Activated CD4-positive, alpha-beta T cell treated with anti-CD3 and anti-CD28 coated beads, Interleukin-2, amount 10 ng/mL, durations not matched to agents 24 days and 14 days (primary cell): ENCODE measurements around the gene TBC1D8. TPM values are rescaled to one million over a fixed set of nuclear protein-coding genes. Genes with fewer than 3 reads are reported as not detected.
A peak's percentile ranks its signal among the peaks of the same experiment; 100 is the strongest.

ENCODE experiments used
- DNase-seq: peaks from one replicate; pipeline ENCODE4 v3.0.0; 2022
- H3K27ac Mint-ChIP-seq: one replicate; pipeline ENCODE4 v1.8.0; 2022; ENCODE audit warnings: mild to moderate bottlenecking, mixed read lengths
- H3K27me3 Mint-ChIP-seq: one replicate; pipeline ENCODE4 v1.8.0; 2022; ENCODE audit warnings: mixed read lengths
- H3K36me3 Mint-ChIP-seq: one replicate; pipeline ENCODE4 v1.8.0; 2022; ENCODE audit warnings: low read depth, mild to moderate bottlenecking, mixed read lengths
- H3K4me1 Mint-ChIP-seq: one replicate; pipeline ENCODE4 v1.8.0; 2021; ENCODE audit warnings: mixed read lengths
- H3K4me3 Mint-ChIP-seq: one replicate; pipeline ENCODE4 v1.8.0; 2022; ENCODE audit warnings: mild to moderate bottlenecking, moderate library complexity, mixed read lengths
- H3K9me3 Mint-ChIP-seq: one replicate; pipeline ENCODE4 v1.8.0; 2021; ENCODE audit warnings: mixed read lengths
- intact Hi-C: fragments of 100-400 bp; cut with micrococcal nuclease; formaldehyde crosslinking; loops from one replicate; pipeline ENCODE4 v1.15.1; 2023
- total RNA-seq: library from RNA; stranded (reverse); gene quantifications from 2 replicates; pipeline ENCODE4 v1.2.3, GENCODE V29; 2022

Gene TBC1D8
- total RNA-seq, 1 donor from 2014 or later, result 1.4 TPM

DNA sequence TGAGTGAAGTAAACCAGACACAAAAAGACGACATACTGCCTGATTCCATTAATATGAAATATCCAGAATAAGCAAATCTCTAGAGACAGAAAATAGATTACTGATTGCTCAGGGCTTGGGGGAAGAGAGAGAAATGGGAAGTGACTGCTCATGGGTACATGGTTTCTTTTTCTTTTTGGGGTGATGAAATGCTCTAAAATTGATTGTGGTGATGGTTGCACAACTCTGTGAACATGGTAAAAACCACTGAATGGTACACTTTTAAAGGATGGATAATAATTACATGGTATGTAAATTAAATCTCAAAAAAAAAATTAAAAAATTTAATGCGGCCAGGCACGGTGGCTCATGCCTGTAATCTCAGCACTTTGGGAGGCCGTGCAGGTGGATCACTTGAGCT lies 109.8 kb downstream of the TBC1D8 start:
- no peaks in the 10 kb centered on the region for H3K36me3 Mint-ChIP-seq
- H3K9me3 Mint-ChIP-seq, result no peaks in the 10 kb centered on the region
- intact Hi-C loops, result no loop called here
- DNase-seq, result no peak
- no peak overlapping the region for H3K27ac Mint-ChIP-seq
- no peak overlapping the region for H3K4me3 Mint-ChIP-seq
- peaks cover 5% of the 10 kb centered on the region for H3K4me1 Mint-ChIP-seq
- peaks cover 8% of the 10 kb centered on the region for H3K27me3 Mint-ChIP-seq

- intact Hi-C loops, result no loop called here
- no peak for DNase-seq
- H3K27ac Mint-ChIP-seq, result no peak overlapping the region
- no peaks in the 10 kb centered on the region for H3K36me3 Mint-ChIP-seq
- peaks cover 8% of the 10 kb centered on the region for H3K27me3 Mint-ChIP-seq
- peaks cover 5% of the 10 kb centered on the region for H3K4me1 Mint-ChIP-seq
- H3K9me3 Mint-ChIP-seq, result no peaks in the 10 kb centered on the region
- H3K4me3 Mint-ChIP-seq, result no peak overlapping the region
These were observed 110.4 kb downstream of the TBC1D8 start for GRCh38 chr2:101040761-101041160.

DNA sequence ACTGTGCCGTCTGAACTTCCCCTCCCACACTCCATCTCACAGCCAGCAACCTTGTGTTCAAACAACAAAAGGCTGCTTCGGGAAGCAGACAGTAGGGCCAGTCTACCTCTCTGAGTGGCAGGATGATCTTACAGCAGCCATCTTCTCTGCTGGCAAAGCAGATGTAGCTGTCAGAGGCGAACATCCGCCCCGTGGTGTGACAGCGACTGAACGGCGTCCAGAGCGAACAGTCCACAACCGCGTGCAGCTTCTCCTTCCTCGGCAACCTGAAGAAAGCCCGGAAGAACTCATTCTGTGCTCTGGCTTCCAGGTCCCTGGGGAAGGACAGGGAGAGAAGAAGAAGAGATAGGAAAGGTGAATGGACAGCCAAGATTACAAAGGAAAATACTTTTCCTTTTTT lies 111.1 kb downstream of the TBC1D8 start:
- intact Hi-C loops, result no loop called here
- H3K4me1 Mint-ChIP-seq, result peaks cover 5% of the 10 kb centered on the region
- no peak overlapping the region for H3K27ac Mint-ChIP-seq
- DNase-seq, result no peak
- H3K36me3 Mint-ChIP-seq, result no peaks in the 10 kb centered on the region
- no peak overlapping the region for H3K4me3 Mint-ChIP-seq
- H3K9me3 Mint-ChIP-seq, result no peaks in the 10 kb centered on the region
- peaks cover 8% of the 10 kb centered on the region for H3K27me3 Mint-ChIP-seq

DNA sequence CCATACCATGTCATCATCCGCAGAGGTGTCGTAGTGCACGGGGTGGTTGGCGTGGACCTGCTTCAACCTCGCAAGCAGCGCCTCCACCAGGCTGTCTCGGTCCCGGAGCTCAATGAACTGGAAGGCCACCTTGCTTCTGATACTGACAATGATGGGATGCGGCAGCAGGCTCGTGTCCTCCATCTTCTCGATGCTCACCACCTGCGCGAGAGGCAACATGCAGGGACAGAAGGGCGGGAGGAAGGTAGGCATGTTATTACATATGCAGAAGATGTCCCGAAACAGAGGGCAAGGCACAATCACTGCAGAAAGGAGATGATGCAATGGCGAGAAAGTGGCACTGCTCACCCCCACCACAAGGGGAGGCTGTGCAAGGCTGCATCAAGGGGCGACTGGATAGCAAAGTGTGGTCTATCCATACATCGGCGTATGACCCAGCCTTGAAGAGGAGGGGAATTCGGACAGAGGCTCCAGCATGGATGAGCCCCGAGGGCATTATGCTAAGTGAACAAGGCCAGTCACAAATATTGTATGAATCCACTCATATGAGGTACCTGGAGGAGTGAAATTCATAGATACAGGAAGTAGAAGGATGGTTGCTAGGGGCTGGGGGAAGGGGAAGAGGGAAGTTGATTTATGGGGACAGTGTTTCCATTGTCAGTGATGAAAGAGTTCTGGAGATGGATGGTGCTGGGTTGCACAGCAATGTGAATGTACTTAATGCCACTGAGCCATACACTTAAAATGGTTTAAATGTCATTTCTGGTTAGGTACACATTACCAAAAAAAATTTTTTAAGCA lies 112.5 kb downstream of the TBC1D8 start:
- no peaks in the 10 kb centered on the region for H3K9me3 Mint-ChIP-seq
- no peaks in the 10 kb centered on the region for H3K36me3 Mint-ChIP-seq
- peak overlapping the region; percentile 60 for H3K27ac Mint-ChIP-seq
- H3K4me1 Mint-ChIP-seq, result peaks cover 5% of the 10 kb centered on the region
- H3K4me3 Mint-ChIP-seq, result no peak overlapping the region
- DNase-seq, result no peak
- peaks cover 3% of the 10 kb centered on the region for H3K27me3 Mint-ChIP-seq
- intact Hi-C loops, result no loop called here

- Mint-ChIP-seq H3K9me3 (no peaks in the 10 kb centered on the region), H3K27ac (no peak overlapping the region), H3K36me3 (no peaks in the 10 kb centered on the region), H3K27me3 (peaks cover 2% of the 10 kb centered on the region), H3K4me3 (no peak overlapping the region), H3K4me1 (peaks cover 5% of the 10 kb centered on the region)
- no peak for DNase-seq
- intact Hi-C loops, result loop anchor here (2.0 kb wide), 1 partner anchor 168 kb away; no protein-coding TSS in a partner anchor
These were observed 113.9 kb downstream of the TBC1D8 start for GRCh38 chr2:101037161-101037755.

DNA sequence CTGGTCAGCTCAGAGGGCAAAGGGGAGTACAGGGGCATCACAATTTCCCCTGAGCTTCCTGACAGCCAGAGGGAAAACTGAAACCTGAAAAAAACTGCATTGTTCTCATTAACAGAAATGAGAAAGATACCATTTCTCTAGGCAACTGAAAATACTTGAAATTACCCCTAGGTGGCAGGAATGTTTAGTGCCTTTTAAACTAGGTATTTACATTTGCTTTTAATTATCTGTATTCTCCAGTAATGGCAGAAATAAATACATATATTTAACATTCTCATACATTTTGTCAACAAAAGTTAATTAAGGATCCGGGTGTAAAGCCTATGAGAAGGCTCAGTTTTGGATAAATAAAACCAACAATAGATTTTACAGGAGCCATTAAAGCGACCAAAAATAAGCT lies 114.6 kb downstream of the TBC1D8 start:
- Mint-ChIP-seq H3K9me3 (no peaks in the 10 kb centered on the region), H3K27me3 (peaks cover 2% of the 10 kb centered on the region), H3K36me3 (no peaks in the 10 kb centered on the region), H3K4me3 (no peak overlapping the region), H3K27ac (no peak overlapping the region), H3K4me1 (peaks cover 5% of the 10 kb centered on the region)
- intact Hi-C loops, result loop anchor here (2.0 kb wide), 1 partner anchor 168 kb away; no protein-coding TSS in a partner anchor
- no peak for DNase-seq

- no peaks in the 10 kb centered on the region for H3K9me3 Mint-ChIP-seq
- intact Hi-C loops, result no loop called here
- no peak for DNase-seq
- H3K27me3 Mint-ChIP-seq, result no peaks in the 10 kb centered on the region
- no peaks in the 10 kb centered on the region for H3K4me1 Mint-ChIP-seq
- H3K36me3 Mint-ChIP-seq, result no peaks in the 10 kb centered on the region
- no peak overlapping the region for H3K4me3 Mint-ChIP-seq
- H3K27ac Mint-ChIP-seq, result no peak overlapping the region
These were observed 119.0 kb downstream of the TBC1D8 start for GRCh38 chr2:101032084-101032776.

DNA sequence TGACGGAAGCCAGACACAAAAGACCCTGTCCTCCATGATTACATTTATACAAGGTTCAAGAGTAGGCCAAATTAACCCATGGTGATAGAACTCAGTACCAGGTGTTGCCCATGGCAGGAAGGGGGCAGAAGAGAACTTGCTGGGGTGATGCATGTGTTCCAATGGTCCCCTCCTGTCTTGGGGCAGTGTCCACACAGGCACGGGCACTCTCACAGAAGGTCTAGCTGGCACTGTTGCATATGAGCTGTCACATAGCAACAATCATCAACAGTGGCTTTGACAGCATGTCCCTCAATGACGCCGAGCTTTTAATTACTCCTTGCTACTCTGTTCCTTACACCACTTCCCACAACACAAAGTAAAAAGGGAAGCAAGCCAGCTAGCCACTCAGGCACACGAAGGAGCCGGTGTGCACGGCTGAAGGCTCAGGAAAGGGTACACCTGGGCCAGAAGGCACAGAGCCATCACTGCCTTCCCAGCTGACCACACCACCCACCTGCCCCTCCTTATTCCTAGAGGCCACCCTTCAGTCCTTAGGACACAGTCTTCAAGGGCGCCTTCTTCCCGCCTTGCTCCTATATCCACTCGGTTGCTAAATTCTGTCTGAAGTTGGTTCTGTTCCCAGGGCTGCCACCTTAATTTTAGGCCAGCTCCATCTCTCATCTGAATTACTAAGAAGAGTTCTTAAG lies 120.2 kb downstream of the TBC1D8 start:
- no peak for DNase-seq
- intact Hi-C loops, result no loop called here
- H3K27ac Mint-ChIP-seq, result no peak overlapping the region
- H3K4me1 Mint-ChIP-seq, result no peaks in the 10 kb centered on the region
- no peaks in the 10 kb centered on the region for H3K27me3 Mint-ChIP-seq
- no peaks in the 10 kb centered on the region for H3K36me3 Mint-ChIP-seq
- no peaks in the 10 kb centered on the region for H3K9me3 Mint-ChIP-seq
- H3K4me3 Mint-ChIP-seq, result no peak overlapping the region

DNA sequence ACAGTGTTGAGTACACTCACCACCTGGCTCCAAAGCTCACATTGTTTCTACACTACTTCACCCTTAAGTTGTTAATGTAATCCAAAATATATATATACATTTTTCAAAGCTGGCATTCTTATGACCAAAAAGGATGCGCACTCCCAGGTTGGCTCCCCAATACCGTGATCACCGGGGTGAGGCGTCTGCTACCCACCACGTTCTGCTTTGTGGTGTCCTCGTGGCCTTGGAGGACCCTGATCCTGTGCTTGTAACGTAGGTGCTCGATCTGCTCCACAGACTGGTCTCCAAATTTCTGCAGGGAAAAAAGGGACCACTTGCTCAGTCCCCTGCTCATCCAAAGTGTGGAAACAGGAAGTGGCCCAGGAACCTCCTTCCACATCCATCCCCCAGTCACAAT lies 123.3 kb downstream of the TBC1D8 start:
- no peak overlapping the region for H3K27ac Mint-ChIP-seq
- no peak for DNase-seq
- H3K9me3 Mint-ChIP-seq, result no peaks in the 10 kb centered on the region
- H3K4me1 Mint-ChIP-seq, result no peaks in the 10 kb centered on the region
- intact Hi-C loops, result no loop called here
- H3K4me3 Mint-ChIP-seq, result no peak overlapping the region
- peaks cover 3% of the 10 kb centered on the region for H3K36me3 Mint-ChIP-seq
- H3K27me3 Mint-ChIP-seq, result no peaks in the 10 kb centered on the region

GRCh38 chr2:101026923-101027469 lies 124.2 kb downstream of the TBC1D8 start:
- H3K36me3 Mint-ChIP-seq, result peaks cover 4% of the 10 kb centered on the region
- DNase-seq, result no peak

DNA sequence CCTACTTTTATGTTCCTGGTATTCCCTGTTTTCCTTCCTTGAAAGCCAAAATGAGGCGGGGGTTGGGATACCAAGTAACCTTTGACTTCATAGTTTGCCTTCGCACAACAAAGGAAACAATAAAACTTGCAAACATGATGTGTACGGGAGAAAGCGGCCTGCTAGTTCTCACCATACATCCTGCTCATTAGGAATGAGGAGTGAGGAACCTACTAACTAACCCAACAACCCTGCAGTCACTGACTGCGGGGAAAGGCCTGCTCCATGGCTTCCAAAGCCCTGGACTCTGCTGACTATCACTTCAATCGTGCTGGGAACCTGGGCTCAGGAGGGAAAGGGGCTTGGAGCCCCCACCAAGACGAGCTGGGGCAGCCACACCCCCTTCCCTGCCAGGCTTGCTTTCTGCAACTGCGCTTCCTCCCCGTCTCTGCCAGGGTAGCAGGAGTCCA lies 124.9 kb downstream of the TBC1D8 start:
- Mint-ChIP-seq H3K9me3 (no peaks in the 10 kb centered on the region), H3K4me3 (no peak overlapping the region), H3K27ac (no peak overlapping the region), H3K27me3 (no peaks in the 10 kb centered on the region), H3K4me1 (no peaks in the 10 kb centered on the region), H3K36me3 (peaks cover 5% of the 10 kb centered on the region)
- intact Hi-C loops, result no loop called here
- DNase-seq, result no peak

More at GRCh38 chr2:101026923-101027469, 124.2 kb downstream of the TBC1D8 start:
- intact Hi-C loops, result no loop called here
- H3K27me3 Mint-ChIP-seq, result no peaks in the 10 kb centered on the region
- no peaks in the 10 kb centered on the region for H3K9me3 Mint-ChIP-seq
- no peak overlapping the region for H3K4me3 Mint-ChIP-seq
- H3K4me1 Mint-ChIP-seq, result no peaks in the 10 kb centered on the region
- H3K27ac Mint-ChIP-seq, result no peak overlapping the region

DNA sequence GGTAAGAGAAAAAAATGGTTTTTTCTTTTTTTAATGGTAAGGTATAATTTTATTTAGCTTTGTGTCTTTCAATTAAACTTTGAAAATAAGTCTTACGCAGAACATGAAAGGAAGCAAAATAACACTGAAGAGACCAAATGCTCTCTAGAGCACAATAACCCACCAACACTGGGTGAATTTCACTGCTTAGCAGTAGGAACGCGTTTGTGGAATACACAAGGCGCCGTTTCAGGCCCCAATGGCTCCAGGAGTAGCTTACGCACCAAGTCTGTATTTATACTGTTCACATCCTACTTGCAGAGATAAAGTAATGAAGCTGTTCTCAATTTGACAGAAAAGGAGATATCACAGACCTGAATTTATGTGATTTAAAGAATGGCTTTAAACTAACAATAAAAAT lies 125.6 kb downstream of the TBC1D8 start:
- Mint-ChIP-seq H3K9me3 (no peaks in the 10 kb centered on the region), H3K27me3 (no peaks in the 10 kb centered on the region), H3K36me3 (peaks cover 10% of the 10 kb centered on the region), H3K4me3 (no peak overlapping the region), H3K27ac (no peak overlapping the region), H3K4me1 (no peaks in the 10 kb centered on the region)
- intact Hi-C loops, result no loop called here
- no peak for DNase-seq

DNA sequence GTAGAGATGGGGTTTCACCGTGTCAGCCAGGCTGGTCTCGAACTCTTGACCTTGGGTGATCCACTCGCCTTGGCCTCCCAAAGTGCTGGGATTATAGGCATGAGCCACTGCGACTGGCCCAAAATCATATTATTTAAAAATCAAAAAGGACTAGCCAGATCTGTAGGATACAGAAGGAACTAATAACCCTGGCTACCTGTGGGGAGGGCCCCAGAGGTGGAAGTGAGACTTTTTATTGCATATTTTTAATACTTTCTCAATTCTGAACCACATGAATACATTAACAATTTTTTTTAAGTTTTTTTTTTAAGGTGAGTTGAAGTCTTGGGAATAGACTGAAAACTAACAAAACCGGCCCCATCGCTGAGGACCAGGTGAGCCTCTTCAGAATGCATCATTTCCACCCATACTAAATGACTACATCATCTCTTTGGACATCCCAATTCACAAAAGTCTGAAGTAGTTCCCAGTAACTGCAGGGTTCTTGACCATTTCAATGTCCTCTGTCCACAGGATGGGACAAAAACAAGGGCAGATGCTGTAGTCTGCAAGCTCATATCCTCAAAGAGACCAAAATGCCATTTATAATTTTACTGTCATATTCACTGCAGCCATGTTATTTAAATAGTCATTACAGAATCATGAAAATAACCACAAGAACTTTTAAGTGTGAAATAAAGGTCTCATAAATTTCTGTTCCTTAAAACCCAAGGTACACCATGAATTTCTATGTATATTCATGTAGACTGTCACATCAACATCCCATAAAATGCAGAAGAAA lies 127.7 kb downstream of the TBC1D8 start:
- intact Hi-C loops, result no loop called here
- no peak for DNase-seq
- H3K27ac Mint-ChIP-seq, result no peak overlapping the region
- no peaks in the 10 kb centered on the region for H3K9me3 Mint-ChIP-seq
- H3K27me3 Mint-ChIP-seq, result no peaks in the 10 kb centered on the region
- H3K4me3 Mint-ChIP-seq, result no peak overlapping the region
- H3K36me3 Mint-ChIP-seq, result peaks cover 16% of the 10 kb centered on the region
- peaks cover 3% of the 10 kb centered on the region for H3K4me1 Mint-ChIP-seq
